Keratinocyte (primary cell): Measurements from ENCODE around the gene TAPBP.

ENCODE experiments used
- CTCF ChIP-seq, 3 experiments: IDR thresholded peaks in 1 of 3; conservative IDR thresholded peaks in 1 of 3; optimal IDR thresholded peaks in 1 of 3; 2 replicates in 2 of 3; 3 replicates in 1 of 3; pipeline versions ENCODE3 to v1.5.1; 2011; ENCODE audit warnings: low read length in 3 of 3, mild to moderate bottlenecking in 3 of 3, moderate library complexity in 2 of 3, control low read depth in 1 of 3, inconsistent platforms in 1 of 3; ENCODE audit not compliant: insufficient read depth in 2 of 3; ENCODE audit errors: extremely low read depth in 1 of 3
- EZH2 ChIP-seq: IDR thresholded peaks from one replicate; pipeline ENCODE4 v1.6.1; 2012; ENCODE audit warnings: inconsistent platforms, mild to moderate bottlenecking, low read length, moderate library complexity

GRCh38 chr6:33289784-33290315 lies 24.0 kb downstream of the TAPBP start:
- TF ChIP-seq CTCF (optimal IDR thresholded peaks at IDR 0.05 in 1 of 3, IDR thresholded peaks at IDR 0.05 in 1 of 3, conservative IDR thresholded peaks at IDR 0.05 in 1 of 3; ENCODE audit: extremely low read depth in 1 of 3, insufficient read depth in 2 of 3, low read length in 3 of 3) (no peak), EZH2 (no peak)
